ENCODE results near the gene GSS.
A peak's percentile ranks its signal among the peaks of the same experiment; 100 is the strongest.
"Not testable (repeated sequence)": the region's sequence is repeated elsewhere in the genome, so short reads cannot be mapped to it uniquely, and the experiment has no call there.

GSS gene

DNA sequence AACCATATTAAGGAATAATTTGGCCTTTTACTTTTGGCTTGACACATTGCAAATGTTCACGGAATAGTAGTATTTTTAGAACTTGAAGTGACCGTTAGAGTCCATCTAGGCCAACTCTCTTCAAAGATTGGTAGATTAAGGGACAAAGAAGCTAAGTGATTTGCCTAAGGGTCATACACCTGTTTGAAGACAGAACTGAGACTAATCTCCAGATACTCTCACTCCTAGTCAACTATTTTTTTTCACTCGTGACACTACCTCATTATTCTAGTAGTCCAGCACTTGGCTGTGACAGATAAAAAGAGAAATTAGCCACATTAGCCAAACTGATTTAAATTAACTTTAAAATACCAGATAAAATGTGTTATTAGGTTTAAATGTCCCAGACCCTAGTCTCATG lies 68.6 kb downstream of the GSS start:
- TF ChIP-seq, protein P1, sequence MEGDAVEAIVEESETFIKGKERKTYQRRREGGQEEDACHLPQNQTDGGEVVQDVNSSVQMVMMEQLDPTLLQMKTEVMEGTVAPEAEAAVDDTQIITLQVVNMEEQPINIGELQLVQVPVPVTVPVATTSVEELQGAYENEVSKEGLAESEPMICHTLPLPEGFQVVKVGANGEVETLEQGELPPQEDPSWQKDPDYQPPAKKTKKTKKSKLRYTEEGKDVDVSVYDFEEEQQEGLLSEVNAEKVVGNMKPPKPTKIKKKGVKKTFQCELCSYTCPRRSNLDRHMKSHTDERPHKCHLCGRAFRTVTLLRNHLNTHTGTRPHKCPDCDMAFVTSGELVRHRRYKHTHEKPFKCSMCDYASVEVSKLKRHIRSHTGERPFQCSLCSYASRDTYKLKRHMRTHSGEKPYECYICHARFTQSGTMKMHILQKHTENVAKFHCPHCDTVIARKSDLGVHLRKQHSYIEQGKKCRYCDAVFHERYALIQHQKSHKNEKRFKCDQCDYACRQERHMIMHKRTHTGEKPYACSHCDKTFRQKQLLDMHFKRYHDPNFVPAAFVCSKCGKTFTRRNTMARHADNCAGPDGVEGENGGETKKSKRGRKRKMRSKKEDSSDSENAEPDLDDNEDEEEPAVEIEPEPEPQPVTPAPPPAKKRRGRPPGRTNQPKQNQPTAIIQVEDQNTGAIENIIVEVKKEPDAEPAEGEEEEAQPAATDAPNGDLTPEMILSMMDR (IDR thresholded peaks at IDR 0.05; ENCODE audit: control insufficient read depth, extremely low read depth, insufficient read depth), result no peak
- DNase-seq (ENCODE audit: low read depth), result no peak
- no peak overlapping the region for H3K4me3 ChIP-seq (ENCODE audit: low read depth, low read length)

DNA sequence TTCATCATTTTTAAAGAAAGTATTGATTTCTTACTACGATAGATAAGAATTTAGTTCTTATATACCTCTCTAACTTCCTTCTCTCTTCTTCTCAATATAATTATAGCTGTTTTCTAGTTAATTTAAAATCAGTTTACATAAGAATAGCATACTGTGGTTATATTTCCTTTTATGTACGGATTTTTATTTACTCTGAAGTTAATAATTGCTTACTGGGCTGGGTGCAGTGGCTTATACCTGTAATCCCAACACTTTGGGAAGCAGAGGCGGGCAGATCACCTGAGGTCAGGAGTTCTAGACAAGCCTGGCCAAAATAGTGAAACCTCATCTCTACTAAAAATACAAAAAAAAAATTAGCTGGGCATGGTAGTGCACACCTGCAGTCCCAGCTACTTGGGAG lies 69.5 kb downstream of the GSS start:
- no peak overlapping the region for H3K4me3 ChIP-seq (ENCODE audit: low read depth, low read length)
- TF ChIP-seq, protein P1 (IDR thresholded peaks at IDR 0.05; ENCODE audit: control insufficient read depth, extremely low read depth, insufficient read depth), result no peak
- peak; percentile 27 for DNase-seq (ENCODE audit: low read depth)

DNA sequence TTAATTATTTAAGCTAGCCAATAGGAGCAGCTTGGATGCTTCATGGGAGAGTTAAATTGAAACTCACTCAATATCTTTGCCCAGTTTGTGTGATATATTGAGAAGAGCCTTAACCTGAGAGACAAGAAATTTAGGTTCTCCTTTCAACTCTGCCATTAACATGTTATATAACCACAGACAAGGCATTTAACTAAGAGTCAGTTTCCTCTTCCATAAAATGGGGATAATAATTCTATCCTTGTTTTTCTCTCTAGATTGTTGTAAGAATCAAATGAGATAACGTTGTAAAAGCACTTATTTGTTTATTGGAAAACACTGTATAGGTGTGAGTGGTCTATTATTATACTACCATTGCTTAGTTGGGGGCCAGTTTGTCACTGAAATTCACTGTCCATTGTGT lies 71.3 kb downstream of the GSS start:
- H3K4me3 ChIP-seq (ENCODE audit: low read depth, low read length), result no peak overlapping the region
- DNase-seq (ENCODE audit: low read depth), result no peak
- TF ChIP-seq, protein P1 (IDR thresholded peaks at IDR 0.05; ENCODE audit: control insufficient read depth, extremely low read depth, insufficient read depth), result no peak

DNA sequence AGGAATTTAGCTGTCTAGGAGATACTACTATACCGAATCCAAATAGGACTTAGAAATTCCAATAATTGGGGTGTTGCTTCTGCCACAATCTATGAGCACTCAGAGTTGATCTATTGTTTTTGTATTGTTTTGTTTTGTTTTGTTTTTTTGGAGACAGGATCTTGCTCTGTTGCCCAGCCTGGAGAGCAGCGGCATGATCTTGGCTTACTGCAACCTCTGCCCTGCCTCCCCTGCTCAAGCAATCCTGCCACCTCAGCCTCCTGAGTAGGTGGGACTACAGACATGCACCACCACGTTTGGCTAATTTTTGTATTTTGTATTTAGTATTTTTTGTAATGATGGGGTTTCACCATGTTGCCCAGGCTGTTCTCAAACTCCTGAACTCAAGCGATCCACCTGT lies 71.8 kb downstream of the GSS start:
- no peak for DNase-seq (ENCODE audit: low read depth)
- no peak overlapping the region for H3K4me3 ChIP-seq (ENCODE audit: low read depth, low read length)
- TF ChIP-seq, protein P1 (IDR thresholded peaks at IDR 0.05; ENCODE audit: control insufficient read depth, extremely low read depth, insufficient read depth), result no peak

DNA sequence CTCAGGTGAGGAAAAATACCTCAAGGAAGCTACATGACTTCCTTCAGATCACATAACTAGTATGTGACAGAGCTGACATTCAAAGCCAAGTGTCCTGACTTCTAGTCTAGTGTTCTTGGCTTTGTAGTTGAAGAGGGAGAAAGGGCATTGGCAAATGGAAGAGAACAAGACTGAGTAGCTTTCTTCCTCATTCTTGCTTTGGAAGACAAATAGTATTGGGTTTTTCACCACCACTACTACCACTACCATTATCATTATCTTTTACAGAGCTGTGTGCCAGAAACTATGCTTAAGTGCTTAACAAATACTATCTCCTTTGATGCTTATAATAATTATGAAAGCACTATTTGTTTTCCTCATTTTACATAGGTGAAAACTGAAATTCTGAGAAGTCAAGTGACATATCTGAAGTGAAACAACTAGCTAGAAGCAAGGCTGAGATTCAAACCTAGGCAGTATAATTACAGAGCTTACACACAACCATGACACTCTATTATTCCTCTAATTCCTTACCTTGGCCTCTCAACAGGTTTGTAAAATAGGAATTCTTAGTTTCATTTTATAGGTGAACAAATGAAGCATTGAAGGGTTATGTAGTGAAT lies 72.4 kb downstream of the GSS start:
- TF ChIP-seq, protein P1 (IDR thresholded peaks at IDR 0.05; ENCODE audit: control insufficient read depth, extremely low read depth, insufficient read depth), result no peak
- no peak for DNase-seq (ENCODE audit: low read depth)
- no peak overlapping the region for H3K4me3 ChIP-seq (ENCODE audit: low read depth, low read length)

DNA sequence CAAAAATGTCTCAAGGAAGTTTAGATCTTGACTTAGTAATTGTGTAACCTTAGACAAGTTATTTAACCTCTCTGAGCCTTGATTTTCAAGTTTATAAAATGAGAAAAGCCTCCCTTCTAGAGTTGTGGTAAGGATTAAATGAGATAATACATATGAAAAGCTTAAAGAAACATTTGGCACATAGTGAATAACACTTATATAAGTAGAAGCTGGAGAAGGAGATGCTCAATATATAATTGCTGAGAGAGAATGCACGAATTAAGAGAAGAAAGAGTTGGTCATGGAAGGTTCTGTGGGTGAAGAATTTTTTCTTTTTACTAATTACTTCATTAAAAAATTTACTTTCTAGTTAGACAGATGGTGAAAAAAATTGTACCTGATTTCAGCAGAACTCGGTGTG lies 73.9 kb downstream of the GSS start:
- TF ChIP-seq, protein P1 (IDR thresholded peaks at IDR 0.05; ENCODE audit: control insufficient read depth, extremely low read depth, insufficient read depth), result no peak
- DNase-seq (ENCODE audit: low read depth), result no peak
- no peak overlapping the region for H3K4me3 ChIP-seq (ENCODE audit: low read depth, low read length)

DNA sequence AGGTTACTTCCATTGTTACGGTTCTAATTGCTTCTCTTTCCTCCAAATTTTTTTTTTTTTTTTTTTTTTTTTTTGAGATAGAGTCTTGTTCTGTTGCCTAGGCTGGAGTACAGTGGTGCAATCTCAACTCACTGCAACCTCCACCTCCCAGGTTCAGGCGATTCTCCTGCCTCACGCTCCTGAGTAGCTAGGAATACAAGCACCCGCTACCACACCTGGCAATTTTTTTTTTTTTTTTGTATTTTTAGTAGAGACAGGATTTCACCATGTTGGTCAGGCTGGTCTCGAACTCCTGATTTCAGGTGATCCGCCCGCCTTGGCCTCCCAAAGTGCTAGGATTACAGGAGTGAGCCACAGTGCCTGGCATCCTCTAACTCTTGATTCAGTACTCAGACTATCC lies 74.6 kb downstream of the GSS start:
- H3K4me3 ChIP-seq (ENCODE audit: low read depth, low read length); DNase-seq (ENCODE audit: low read depth): not testable (repeated sequence)
